DOHH2 (cell line): ENCODE data around the gene UBE2L5.

Experiments used
- H3F3A ChIP-seq: fragments of 200-600 bp; sonication (generic), shearing (Covaris generic); 2 replicates; pipeline ENCODE4 v1.6.0; 2016; ENCODE audit warnings: antibody characterized with exemption, mild to moderate bottlenecking; ENCODE audit not compliant: control insufficient read depth, insufficient read depth
- H3K27ac ChIP-seq: fragments of 200-600 bp; sonication (generic); 2 replicates; pipeline ENCODE4 v1.5.1; 2014; ENCODE audit warnings: low read depth, mild to moderate bottlenecking, low read length, moderate library complexity
- H3K27me3 ChIP-seq: fragments of 200-600 bp; sonication (generic); 2 replicates; pipeline ENCODE4 v1.6.1; 2014; ENCODE audit warnings: mild to moderate bottlenecking, low read length, mixed read lengths; ENCODE audit not compliant: control insufficient read depth
- H3K36me3 ChIP-seq: fragments of 200-600 bp; sonication (generic); 2 replicates; pipeline ENCODE4 v1.6.1; 2014; ENCODE audit warnings: mild to moderate bottlenecking, low read length, moderate library complexity, mixed read lengths; ENCODE audit not compliant: control insufficient read depth
- H3K4me1 ChIP-seq: fragments of 200-600 bp; sonication (generic); 2 replicates; pipeline ENCODE4 v1.6.1; 2014; ENCODE audit warnings: mild to moderate bottlenecking, low read length, mixed read lengths; ENCODE audit not compliant: control insufficient read depth
- H3K4me2 ChIP-seq: fragments of 200-600 bp; sonication (generic); 2 replicates; pipeline ENCODE4 v1.6.0; 2014; ENCODE audit warnings: mild to moderate bottlenecking, low read length, moderate library complexity
- H3K4me3 ChIP-seq: fragments of 200-600 bp; sonication (generic); 2 replicates; pipeline ENCODE4 v1.5.1; 2014; ENCODE audit warnings: mild to moderate bottlenecking, low read length, mixed read lengths
- H3K79me2 ChIP-seq: fragments of 200-600 bp; sonication (generic); 2 replicates; pipeline ENCODE4 v1.6.1; 2014; ENCODE audit warnings: mild to moderate bottlenecking, low read length, mixed read lengths; ENCODE audit not compliant: control insufficient read depth
- H3K9me2 ChIP-seq: fragments of 200-600 bp; sonication (generic); replicated peaks from 2 replicates; pipeline ENCODE4 v1.6.1; 2014; ENCODE audit warnings: mild to moderate bottlenecking, low read length, mixed read lengths; ENCODE audit not compliant: control insufficient read depth
- H3K9me3 ChIP-seq: fragments of 200-600 bp; sonication (generic); 2 replicates; pipeline ENCODE4 v1.6.1; 2014; ENCODE audit warnings: antibody characterized with exemption, low read length, mixed read lengths; ENCODE audit not compliant: control insufficient read depth, insufficient read depth
- H4K20me1 ChIP-seq: fragments of 200-600 bp; sonication (generic); 2 replicates; pipeline ENCODE4 v1.6.0; 2014; ENCODE audit warnings: low read depth, mild to moderate bottlenecking, antibody characterized with exemption, low read length, moderate library complexity; ENCODE audit not compliant: control insufficient read depth, insufficient read depth
- CTCF ChIP-seq: fragments of 200-600 bp; sonication (generic); IDR thresholded peaks from one replicate; pipeline ENCODE4 v1.5.1; 2014; ENCODE audit warnings: antibody characterized with exemption, mild to moderate bottlenecking, low read depth, low read length; ENCODE audit not compliant: poor library complexity, severe bottlenecking
- EZH2phosphoT487 ChIP-seq: fragments of 200-600 bp; sonication (generic); IDR thresholded peaks from 2 replicates; pipeline ENCODE4 v1.6.1; 2017; ENCODE audit warnings: borderline replicate concordance, mild to moderate bottlenecking, antibody characterized with exemption, low read length, moderate library complexity, mixed read lengths

UBE2L5 gene

GRCh38 chr13:30395192-30396158 is 26.8 kb upstream of the UBE2L5 start:
- H3K36me3 ChIP-seq = no peaks in the 10 kb centered on the region
- TF ChIP-seq CTCF = no peak
- H3K27ac ChIP-seq = peak overlapping the region; percentile 39
- no peaks in the 10 kb centered on the region for H3K9me2 ChIP-seq
- H3K4me3 ChIP-seq = peak overlapping the region; percentile 74
- no peaks in the 10 kb centered on the region for H4K20me1 ChIP-seq
- H3K4me1 ChIP-seq = peaks cover 23% of the 10 kb centered on the region
- H3K4me2 ChIP-seq = peak overlapping the region; percentile 95
- H3K9me3 ChIP-seq = no peaks in the 10 kb centered on the region
- H3F3A ChIP-seq = 0 out of 2 replicates have a peak, but pooled peaks cover 2% of the 10 kb centered on the region
- H3K27me3 ChIP-seq = no peaks in the 10 kb centered on the region
- H3K79me2 ChIP-seq = no peaks in the 10 kb centered on the region

GRCh38 chr13:30396434-30397075 is 25.7 kb upstream of the UBE2L5 start:
- H3K9me2 ChIP-seq = no peaks in the 10 kb centered on the region
- no peaks in the 10 kb centered on the region for H3K27me3 ChIP-seq
- H3K4me3 ChIP-seq = no peak overlapping the region
- H4K20me1 ChIP-seq = no peaks in the 10 kb centered on the region
- peaks cover 23% of the 10 kb centered on the region for H3K4me1 ChIP-seq
- no peaks in the 10 kb centered on the region for H3K79me2 ChIP-seq
- H3K9me3 ChIP-seq = no peaks in the 10 kb centered on the region
- TF ChIP-seq CTCF (no peak), EZH2phosphoT487 (no peak)
- no peaks in the 10 kb centered on the region for H3K36me3 ChIP-seq
- no peak overlapping the region for H3K4me2 ChIP-seq
- 0 out of 2 replicates have a peak, but pooled peaks cover 2% of the 10 kb centered on the region for H3F3A ChIP-seq
- no peak overlapping the region for H3K27ac ChIP-seq

GRCh38 chr13:30398601-30399072 is 23.7 kb upstream of the UBE2L5 start:
- no peaks in the 10 kb centered on the region for H3K36me3 ChIP-seq
- H3K4me1 ChIP-seq = peaks cover 23% of the 10 kb centered on the region
- H3K79me2 ChIP-seq = no peaks in the 10 kb centered on the region
- no peaks in the 10 kb centered on the region for H4K20me1 ChIP-seq
- no peak overlapping the region for H3K27ac ChIP-seq
- H3K9me2 ChIP-seq = no peaks in the 10 kb centered on the region
- no peak overlapping the region for H3K4me3 ChIP-seq
- H3K9me3 ChIP-seq = no peaks in the 10 kb centered on the region
- TF ChIP-seq CTCF (no peak), EZH2phosphoT487 (no peak)
- no peaks in the 10 kb centered on the region for H3K27me3 ChIP-seq
- H3K4me2 ChIP-seq = no peak overlapping the region
- 0 out of 2 replicates have a peak, but pooled peaks cover 2% of the 10 kb centered on the region for H3F3A ChIP-seq
